Panc1 (cell line): ENCODE data around the gene UBL4B.

Experiments
- CTCF ChIP-seq: fragments of 450-650 bp; IDR thresholded peaks from 2 replicates; pipeline ENCODE4 v1.5.1; 2017; ENCODE audit warnings: mild to moderate bottlenecking
- POLR2AphosphoS5 ChIP-seq: IDR thresholded peaks from 2 replicates; pipeline ENCODE4 v1.6.1; 2012; ENCODE audit warnings: mild to moderate bottlenecking, low read depth, low read length, moderate library complexity
- REST ChIP-seq, 2 experiments: IDR thresholded peaks; 2 replicates each; pipeline ENCODE4 v1.6.1; 2011 to 2012; ENCODE audit warnings: low read depth in 2 of 2, control low read depth in 1 of 2, low read length in 1 of 2, mild to moderate bottlenecking in 1 of 2, moderate library complexity in 1 of 2; ENCODE audit not compliant: insufficient read depth in 1 of 2
- SIN3A ChIP-seq: IDR thresholded peaks from 2 replicates; pipeline ENCODE4 v1.6.1; 2012; ENCODE audit warnings: low read depth, mild to moderate bottlenecking, low read length, moderate library complexity, borderline replicate concordance; ENCODE audit not compliant: insufficient read depth

GRCh38 chr1:110102081-110102480 is 10.2 kb upstream of the UBL4B start:
- TF ChIP-seq CTCF: no peak
- TF ChIP-seq SIN3A: no peak
- no peak for TF ChIP-seq REST (IDR thresholded peaks at IDR 0.05; ENCODE audit: insufficient read depth in 1 of 2, low read depth in 2 of 2, low read length in 1 of 2)
- no peak for TF ChIP-seq POLR2AphosphoS5
